ENCODE results near the gene C1orf116.

DNA sequence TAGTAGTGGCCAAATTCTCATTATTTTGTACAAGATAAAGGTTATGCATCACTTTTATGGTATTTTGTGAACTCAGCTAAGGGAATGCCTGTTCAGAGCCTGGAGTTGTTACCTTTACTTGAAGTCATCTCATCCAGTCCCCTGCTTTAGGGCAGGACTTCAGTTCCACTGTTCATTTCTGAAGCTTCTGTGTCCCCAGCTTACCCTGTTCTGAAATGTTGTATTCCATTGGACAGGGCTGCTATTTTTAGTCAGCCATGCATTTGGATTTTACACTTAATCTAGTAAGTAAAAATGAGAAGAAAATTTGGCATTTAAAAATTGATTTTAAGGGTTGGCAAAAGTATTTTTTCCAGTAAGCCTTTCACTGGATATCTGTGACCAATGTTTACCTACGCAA, 44.5 kb upstream of the C1orf116 start:
- TF ChIP-seq, protein P1, sequence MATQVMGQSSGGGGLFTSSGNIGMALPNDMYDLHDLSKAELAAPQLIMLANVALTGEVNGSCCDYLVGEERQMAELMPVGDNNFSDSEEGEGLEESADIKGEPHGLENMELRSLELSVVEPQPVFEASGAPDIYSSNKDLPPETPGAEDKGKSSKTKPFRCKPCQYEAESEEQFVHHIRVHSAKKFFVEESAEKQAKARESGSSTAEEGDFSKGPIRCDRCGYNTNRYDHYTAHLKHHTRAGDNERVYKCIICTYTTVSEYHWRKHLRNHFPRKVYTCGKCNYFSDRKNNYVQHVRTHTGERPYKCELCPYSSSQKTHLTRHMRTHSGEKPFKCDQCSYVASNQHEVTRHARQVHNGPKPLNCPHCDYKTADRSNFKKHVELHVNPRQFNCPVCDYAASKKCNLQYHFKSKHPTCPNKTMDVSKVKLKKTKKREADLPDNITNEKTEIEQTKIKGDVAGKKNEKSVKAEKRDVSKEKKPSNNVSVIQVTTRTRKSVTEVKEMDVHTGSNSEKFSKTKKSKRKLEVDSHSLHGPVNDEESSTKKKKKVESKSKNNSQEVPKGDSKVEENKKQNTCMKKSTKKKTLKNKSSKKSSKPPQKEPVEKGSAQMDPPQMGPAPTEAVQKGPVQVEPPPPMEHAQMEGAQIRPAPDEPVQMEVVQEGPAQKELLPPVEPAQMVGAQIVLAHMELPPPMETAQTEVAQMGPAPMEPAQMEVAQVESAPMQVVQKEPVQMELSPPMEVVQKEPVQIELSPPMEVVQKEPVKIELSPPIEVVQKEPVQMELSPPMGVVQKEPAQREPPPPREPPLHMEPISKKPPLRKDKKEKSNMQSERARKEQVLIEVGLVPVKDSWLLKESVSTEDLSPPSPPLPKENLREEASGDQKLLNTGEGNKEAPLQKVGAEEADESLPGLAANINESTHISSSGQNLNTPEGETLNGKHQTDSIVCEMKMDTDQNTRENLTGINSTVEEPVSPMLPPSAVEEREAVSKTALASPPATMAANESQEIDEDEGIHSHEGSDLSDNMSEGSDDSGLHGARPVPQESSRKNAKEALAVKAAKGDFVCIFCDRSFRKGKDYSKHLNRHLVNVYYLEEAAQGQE (IDR thresholded peaks at IDR 0.05; ENCODE audit: borderline replicate concordance), result no peak
- TF ChIP-seq, protein P2, sequence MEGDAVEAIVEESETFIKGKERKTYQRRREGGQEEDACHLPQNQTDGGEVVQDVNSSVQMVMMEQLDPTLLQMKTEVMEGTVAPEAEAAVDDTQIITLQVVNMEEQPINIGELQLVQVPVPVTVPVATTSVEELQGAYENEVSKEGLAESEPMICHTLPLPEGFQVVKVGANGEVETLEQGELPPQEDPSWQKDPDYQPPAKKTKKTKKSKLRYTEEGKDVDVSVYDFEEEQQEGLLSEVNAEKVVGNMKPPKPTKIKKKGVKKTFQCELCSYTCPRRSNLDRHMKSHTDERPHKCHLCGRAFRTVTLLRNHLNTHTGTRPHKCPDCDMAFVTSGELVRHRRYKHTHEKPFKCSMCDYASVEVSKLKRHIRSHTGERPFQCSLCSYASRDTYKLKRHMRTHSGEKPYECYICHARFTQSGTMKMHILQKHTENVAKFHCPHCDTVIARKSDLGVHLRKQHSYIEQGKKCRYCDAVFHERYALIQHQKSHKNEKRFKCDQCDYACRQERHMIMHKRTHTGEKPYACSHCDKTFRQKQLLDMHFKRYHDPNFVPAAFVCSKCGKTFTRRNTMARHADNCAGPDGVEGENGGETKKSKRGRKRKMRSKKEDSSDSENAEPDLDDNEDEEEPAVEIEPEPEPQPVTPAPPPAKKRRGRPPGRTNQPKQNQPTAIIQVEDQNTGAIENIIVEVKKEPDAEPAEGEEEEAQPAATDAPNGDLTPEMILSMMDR (IDR thresholded peaks at IDR 0.05; ENCODE audit: poor library complexity, severe bottlenecking), result no peak
- TF ChIP-seq TAF1 (IDR thresholded peaks at IDR 0.05; ENCODE audit: low read depth) (no peak), EP300 (conservative IDR thresholded peaks at IDR 0.05; ENCODE audit: poor library complexity, severe bottlenecking) (no peak), POLR2AphosphoS5 (IDR thresholded peaks at IDR 0.05) (no peak)

Data from neural cell (in vitro differentiated cells).